ENCODE measurements around the gene SLC22A25.
"Not testable (repeated sequence)": the region's sequence is repeated elsewhere in the genome, so short reads cannot be mapped to it uniquely, and the experiment has no call there.

Gene SLC22A25

GRCh38 chr11:63243533-63243932 lies at the start of gene SLC22A25:
Gene SLC22A25 (minus strand): TSS chr11:63243599. CDS start chr11:63229652, 13,947 bp downstream.
- DNase-seq = no peak

GRCh38 chr11:63290285-63290684 lies 46.9 kb upstream of the SLC22A25 start:
- DNase-seq = no peak

- DNase-seq = no peak
These were observed 46.3 kb upstream of the SLC22A25 start for GRCh38 chr11:63289658-63290057.

- no peak for DNase-seq
These were observed 39.2 kb upstream of the SLC22A25 start for GRCh38 chr11:63282579-63282978.

- no peak for DNase-seq
These were observed 37.5 kb upstream of the SLC22A25 start for GRCh38 chr11:63280920-63281319.

- DNase-seq = no peak
These were observed 34.0 kb upstream of the SLC22A25 start for GRCh38 chr11:63277345-63277943.

GRCh38 chr11:63274776-63275175 lies 31.4 kb upstream of the SLC22A25 start:
- DNase-seq = no peak

GRCh38 chr11:63273685-63274084 lies 30.3 kb upstream of the SLC22A25 start:
- no peak for DNase-seq

GRCh38 chr11:63262547-63262946 lies 19.1 kb upstream of the SLC22A25 start:
- no peak for DNase-seq

GRCh38 chr11:63251312-63251711 lies 7.9 kb upstream of the SLC22A25 start:
- DNase-seq = no peak

GRCh38 chr11:63250162-63251050 lies 7.0 kb upstream of the SLC22A25 start:
- no peak for DNase-seq

- DNase-seq = no peak
These were observed 5.6 kb upstream of the SLC22A25 start for GRCh38 chr11:63248966-63249365.

- DNase-seq = not testable (repeated sequence)
These were observed 4.0 kb upstream of the SLC22A25 start for GRCh38 chr11:63247237-63248002.

- no peak for DNase-seq
These were observed 2.6 kb upstream of the SLC22A25 start for GRCh38 chr11:63246045-63246444.

- DNase-seq = no peak
These were observed 1.5 kb upstream of the SLC22A25 start for GRCh38 chr11:63244862-63245261.

- no peak for DNase-seq
These were observed 1.2 kb downstream of the SLC22A25 start for GRCh38 chr11:63242089-63242781.

- no peak for DNase-seq
These were observed 2.5 kb downstream of the SLC22A25 start for GRCh38 chr11:63240791-63241379.

GRCh38 chr11:63240098-63240497 lies 3.3 kb downstream of the SLC22A25 start:
- no peak for DNase-seq

GRCh38 chr11:63239254-63239653 lies 4.1 kb downstream of the SLC22A25 start:
- no peak for DNase-seq

GRCh38 chr11:63237413-63237812 lies 6.0 kb downstream of the SLC22A25 start:
- DNase-seq = no peak

- DNase-seq = not testable (repeated sequence)
These were observed 7.6 kb downstream of the SLC22A25 start for GRCh38 chr11:63235471-63236461.
